KG1 (cell line): Measurements from ENCODE around the gene CDH23.

Experiments used
- DNase-seq: peaks from one replicate; lab custom pipeline; 2025; lab: John Stamatoyannopoulos, UW

The CDH23 gene

DNA sequence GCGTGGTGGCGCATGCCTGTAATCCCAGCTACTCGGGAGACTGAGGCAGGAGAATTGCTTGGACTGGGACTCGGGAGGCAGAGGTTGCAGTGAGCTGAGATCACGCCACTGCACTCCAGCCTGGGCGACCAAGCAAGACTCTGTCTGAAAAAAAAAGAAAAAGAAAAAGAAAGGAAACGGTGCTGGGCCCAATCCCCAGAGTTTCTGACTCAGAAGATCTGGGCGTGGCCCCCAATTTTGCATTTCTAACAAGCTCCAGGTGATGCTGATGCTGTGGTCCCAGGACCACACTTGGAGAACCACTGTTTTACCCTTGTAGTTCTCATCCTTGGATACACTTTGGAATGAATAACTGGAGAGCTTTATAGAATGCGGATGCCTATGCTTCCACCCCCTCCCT lies 243.9 kb downstream of the CDH23 start:
- no peak for DNase-seq

DNA sequence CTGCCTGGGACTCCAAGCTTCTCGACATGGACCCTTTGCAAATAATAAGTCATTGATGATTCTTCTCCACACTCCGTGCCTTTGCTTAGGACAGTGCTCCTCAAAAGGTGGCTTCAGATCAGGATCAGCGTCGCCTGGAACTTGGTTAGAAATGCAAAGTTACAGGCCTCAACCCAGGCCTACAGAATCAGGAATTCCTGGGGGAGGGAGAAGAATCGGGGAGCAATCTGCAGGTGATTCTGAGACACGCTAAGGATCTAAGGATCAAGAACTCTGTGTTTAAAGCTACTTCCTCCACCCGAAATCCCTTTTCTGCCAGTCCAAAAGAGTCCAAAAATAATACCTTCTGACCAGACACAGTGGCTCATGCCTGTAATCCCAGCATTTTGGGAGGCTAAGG lies 244.7 kb downstream of the CDH23 start:
- DNase-seq, result no peak

DNA sequence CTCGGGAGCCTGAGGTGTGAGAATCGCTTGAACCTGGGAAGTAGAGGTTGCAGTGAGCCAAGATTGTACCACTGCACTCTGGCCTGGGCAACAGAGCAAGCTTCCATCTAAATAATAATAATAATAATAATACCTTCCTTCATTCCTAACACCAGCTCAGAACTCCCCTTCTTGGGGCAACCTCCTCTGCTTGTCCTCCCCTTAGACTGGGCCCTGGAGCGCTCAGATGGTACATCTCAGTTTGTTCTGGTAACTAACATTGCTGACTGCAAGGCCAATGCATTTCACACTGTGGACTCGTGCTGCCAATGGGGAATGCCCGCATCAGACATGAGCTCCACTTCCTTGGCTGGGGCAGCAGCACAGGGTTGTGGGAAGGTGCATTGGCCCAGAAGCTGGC lies 245.3 kb downstream of the CDH23 start:
- no peak for DNase-seq

DNA sequence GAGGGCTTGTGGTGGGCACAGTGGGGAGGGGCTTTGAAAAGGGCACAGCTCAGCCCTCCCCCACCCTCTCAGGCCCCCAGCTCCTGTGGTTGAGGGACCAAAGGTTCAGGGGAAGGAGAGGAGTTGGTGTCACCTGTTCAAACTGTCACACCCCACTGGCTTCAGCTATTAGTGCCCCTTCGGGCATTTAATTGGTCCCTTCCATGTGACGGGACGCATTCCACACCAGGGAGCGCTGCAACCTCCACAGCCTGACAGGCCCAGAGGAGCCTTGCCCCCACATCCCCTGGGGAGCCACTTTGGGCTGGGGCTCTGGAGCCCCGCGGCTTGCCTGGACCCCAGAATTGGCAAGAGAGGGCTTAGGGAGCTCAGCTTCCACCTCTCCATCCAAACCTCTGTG lies 247.2 kb downstream of the CDH23 start:
- DNase-seq, result no peak

DNA sequence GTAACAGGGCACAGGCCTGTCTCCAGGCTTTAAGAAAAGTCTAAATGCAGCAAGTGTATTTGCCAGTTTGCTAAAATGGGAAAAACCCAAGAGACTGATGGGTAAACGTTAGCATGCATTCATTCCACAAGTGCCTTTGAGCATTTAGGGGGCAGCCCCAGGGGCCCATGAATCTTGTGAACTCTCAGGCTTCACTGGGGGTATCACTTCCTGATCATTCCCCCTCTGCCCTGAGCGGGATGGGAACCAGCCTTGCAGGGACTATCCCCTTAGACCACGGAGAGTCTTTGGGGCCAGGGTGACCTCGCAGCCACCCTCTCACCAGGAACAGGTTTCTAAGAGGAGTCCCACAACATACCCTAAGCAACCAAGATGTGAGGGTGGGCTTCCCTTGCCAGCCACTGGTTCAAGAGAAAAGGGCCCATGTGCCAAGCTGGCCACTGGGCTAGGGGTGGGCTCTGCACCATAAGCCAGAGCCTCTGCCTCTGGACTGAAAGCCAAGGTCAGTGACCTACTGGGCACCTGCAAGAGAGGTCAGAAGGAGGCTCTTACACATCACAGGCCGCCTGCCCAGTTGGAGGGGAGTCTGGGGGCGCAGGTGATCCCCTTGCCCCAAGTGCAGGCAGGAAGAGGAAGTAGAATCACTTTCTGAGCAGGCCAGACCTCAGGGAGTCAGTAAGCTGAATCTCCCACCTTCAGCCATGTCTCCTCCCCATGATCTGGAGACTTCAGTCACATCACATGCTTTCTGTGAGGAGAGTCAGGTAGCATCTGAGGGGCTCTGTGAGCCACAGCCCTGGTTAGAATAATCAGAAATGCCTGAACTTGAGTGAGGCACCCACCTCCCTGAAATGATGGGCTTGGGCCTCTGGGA lies 247.8 kb downstream of the CDH23 start:
- no peak for DNase-seq

DNA sequence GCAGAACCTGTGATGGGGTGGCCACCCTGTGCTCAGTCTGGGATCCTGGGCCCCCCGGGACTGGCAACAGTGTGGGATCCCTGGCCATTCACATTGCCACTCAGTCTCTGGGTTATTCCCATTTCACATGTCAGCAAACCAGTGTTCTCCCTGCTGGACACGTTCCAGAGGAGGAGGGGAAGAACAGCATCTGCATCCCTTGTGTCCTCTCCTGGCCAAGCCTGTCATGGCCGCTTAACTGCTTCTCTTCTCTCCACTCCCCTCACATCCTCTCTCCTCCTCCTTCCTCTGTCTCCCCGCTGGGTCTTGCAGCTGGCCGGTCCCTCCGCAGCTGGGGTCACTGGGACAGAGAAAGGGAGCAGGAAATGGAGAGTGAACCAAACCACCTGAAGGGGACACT lies 248.5 kb downstream of the CDH23 start:
- no peak for DNase-seq

DNA sequence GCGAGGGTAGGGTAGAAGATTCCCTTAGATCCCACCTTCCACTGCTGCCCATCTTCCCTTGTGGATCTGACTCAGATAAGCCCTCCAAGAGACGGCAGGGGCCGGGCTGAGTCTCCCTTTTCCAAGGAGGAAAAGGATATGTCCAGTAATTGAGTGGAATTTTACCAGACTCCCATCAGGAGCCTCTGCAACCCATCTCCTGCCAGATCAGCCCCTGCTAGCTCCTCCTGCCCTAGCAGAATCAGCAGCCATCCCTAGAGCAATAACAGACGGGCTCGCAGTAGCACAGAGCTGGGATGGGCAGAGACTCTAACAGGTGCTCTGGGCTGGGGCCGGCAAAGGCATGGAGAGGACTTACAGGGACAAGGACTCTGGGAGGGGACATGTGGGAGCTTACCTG lies 249.3 kb downstream of the CDH23 start:
- DNase-seq, result no peak

DNA sequence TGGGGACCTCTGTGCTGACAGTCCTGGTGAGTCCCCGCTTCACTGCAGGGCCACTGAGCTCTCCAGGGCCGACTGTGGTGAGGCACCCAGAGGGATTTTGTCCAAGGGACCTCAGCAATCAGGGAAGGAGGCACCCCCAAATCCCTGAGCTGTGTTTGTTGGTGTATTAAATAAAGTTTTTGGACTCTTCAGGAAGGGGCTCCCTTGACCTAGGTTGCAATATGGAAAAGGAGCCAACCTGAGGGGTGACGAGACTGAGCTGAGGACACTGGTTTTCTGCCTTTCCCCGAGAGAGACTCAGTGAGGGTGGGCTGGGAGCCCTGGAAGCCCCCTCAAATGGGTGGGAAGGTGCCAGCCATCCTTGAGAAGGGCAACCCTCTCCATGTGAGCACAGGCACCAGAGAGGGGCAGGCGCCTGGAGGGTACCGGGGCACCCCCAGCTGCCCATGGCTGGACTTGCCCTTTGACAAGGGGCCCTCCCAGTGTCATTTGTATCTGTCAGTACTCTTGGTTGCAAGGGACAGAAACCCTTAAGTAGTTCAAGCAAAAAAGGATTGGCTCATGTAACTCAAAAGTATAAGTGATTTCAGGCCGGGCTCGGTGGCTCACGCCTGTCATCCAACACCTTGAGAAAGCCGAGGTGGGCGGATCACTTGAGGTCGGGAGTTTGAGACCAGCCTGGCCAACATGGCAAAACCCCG lies 250.0 kb downstream of the CDH23 start:
- no peak for DNase-seq

DNA sequence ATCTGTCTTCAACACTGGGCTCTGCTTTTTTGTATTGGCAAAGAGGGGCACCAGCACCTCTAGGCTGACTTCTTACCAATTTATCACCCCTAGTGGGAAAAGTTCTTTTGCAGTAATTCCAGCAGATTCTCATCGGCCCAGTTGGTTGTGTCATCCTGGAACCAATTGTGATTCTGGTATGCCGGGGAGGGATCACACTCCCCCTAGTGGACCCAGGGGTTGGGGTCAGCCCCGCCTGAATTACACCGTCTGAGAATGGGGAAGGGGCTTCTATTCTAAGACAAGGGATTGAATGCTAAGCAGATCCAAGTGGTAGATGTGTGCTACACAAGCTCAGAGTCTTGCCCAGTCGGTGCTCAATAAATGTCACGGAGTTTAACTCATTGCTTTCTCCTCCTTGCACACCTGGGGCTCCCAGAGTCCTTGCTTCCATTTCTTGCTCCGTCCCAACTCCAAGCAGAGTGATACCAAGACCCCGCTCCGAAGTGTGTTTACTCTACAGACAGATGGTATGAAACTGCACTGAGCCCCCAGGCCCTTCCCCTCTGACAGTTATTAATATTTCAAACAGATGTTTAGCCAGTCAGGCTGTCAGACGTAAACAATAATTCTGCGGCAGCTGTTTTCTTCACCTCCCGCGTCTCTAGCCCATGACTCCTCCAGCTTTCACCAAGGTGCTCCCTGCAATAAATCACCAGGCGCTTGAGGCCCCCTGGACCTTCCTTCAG lies 251.0 kb downstream of the CDH23 start:
- DNase-seq, result no peak

DNA sequence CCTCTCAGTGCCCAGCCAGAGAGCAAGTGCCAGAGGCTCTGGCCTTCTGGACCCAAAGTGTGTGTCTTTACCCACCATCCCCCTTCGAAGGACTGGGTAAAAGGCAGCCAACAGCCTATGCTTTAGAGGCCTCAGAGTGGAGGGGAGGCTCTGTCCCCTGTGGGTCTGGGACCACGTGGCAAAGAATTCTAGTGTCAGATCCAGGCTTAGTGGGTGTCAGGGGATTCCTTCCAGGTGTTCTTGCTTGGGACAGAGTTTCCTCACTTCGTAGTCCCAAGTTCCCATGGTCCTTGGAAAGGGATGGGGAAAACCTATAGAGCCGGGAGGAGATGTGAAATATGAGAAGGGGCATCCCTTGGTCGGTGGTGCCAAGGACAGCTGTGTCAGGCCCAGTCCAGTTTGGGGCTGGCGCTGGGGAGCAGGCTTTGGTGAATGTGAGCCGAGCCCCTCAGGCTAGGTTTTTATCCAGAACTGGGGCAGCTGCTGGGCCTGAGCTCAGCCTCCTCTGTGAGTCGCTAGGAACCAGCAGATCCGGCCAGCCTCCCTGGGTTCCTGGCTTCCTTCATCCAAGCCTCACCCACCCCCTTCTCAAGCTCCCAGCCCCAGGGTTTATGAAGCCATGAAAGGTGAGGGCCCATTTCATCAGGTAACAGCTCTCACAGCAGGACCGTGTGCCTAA lies 251.7 kb downstream of the CDH23 start:
- no peak for DNase-seq

DNA sequence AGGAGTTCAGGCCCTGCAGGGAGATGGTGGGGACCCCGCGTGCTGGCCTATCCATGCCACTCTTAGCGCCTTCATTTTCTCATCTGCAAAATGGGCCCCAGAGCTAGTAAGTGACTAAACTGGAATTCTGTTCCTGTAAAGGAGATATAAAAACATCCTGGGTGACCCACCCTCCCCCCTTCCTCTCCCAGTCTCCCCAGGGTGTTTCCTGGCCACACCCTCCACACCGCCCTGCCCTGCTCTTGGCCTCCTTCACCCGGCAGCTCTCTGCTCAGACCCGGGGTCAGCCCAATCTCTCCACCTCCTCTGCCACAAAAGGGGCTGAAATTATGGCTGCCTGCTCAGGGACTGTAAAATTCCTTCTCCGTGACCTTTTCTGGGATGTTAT lies 252.2 kb downstream of the CDH23 start:
- no peak for DNase-seq

DNA sequence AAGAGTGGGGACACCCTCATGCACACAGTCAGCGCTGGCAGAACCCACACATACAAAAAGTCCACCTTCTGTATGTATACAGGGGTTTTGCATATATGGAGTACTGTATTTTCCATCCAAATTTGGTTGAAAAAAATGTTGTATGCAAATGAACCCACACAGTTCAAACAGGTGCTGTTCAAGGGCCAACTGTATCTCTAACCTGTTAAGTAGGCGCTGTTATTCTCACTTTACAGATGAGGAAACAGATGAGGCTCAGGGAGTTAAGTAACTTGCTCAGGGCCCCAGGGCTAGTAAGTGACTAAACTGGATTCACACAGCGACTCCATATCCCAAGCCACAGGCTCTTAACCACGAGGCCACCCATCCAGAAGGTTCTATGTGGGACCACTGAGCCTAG lies 252.9 kb downstream of the CDH23 start:
- no peak for DNase-seq

DNA sequence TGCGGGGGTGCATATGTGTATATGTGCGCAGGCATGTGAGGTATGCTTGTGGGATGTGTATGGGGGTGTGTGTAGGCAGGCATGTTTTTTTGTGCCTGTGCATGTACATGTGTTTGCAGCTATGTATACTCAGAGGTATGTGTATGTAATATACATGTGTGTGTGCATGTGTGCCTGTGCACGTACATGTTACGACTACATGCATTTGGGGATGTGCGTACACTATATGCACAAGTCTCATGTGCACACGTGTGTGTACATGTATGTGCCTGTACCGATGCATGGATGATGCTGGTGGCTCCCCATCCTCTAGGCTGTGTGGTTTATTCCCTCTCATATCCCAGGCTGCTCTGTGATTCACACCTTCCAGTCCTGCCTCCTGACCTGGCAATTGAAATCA lies 253.7 kb downstream of the CDH23 start:
- no peak for DNase-seq

DNA sequence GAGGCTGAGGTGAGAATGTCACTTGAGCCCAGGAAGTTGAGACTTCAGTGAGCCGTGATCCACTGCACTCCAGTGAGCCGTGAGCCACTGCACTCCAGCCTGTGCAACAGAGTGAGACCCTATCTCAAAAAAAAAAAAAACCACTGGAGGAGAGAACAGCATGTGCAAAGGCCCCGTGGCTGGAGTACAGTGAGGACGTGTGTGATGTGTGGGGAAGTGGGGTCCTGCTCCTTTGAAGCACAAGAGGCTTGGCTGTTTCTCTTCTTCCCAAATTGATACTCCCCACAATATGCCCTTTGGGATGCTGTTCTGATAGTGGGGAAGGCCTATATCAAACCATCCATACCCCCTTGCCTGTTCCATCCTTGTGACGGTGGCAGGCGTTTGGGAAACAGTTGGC lies 254.7 kb downstream of the CDH23 start:
- DNase-seq, result no peak

DNA sequence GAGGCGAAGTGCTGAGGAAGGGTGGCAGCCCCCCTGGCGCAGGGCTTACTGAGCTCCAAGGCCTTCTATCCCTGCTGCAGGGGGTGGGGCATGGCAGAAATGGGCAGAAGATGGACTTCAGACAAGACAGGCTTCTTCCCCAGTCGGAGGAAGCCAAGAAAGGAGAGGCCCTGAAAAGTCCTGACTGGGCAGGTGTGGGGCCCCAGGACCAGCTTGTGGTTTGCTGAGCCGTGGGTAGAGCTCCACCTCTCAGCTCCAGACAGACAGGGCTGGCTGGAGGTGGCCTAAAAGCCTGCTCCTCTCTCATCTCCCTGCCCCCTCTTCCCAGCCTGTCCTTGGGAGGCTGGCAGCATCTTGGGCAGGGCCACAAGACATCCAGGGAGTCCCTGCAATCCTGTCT lies 255.2 kb downstream of the CDH23 start:
- DNase-seq, result no peak

DNA sequence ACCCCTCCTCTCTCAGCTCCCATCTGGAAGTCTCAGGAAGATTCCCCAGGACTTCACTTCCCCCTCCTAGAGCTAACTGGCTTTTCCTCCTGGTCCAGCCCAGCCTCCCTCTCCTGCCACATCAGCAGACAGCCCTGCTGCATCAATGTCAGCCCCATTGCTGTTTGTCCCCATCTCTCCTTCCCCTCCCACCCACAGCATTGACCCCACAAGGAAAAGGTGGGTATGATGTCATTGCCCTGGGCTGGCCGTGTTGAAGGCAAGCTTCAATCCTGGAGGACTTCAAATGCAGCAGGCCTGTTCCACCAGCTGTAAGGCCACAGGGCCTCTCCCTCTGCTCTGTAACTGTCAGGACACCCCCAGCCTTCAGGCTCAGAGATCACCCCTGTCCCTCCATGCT lies 256.3 kb downstream of the CDH23 start:
- no peak for DNase-seq

DNA sequence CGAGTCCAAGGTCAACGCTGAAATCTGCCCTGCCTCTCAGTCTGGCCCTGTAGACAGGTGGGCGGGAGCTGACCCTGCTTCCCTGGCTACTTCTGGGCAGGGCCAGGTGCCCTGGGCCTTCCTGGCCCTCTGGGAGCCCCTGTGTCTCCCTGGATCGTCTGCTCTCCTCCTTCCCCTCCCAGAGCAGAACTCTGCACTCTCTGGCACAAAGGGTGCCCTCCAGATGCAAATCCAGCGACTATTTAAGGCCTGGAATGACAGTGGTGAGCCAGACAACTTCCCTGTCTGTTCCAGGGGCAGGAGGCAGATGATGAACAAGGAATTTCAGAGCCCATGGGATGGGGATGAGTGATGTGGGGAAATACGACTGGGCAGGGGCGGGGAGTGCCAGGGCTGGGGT lies 259.5 kb downstream of the CDH23 start:
- no peak for DNase-seq

DNA sequence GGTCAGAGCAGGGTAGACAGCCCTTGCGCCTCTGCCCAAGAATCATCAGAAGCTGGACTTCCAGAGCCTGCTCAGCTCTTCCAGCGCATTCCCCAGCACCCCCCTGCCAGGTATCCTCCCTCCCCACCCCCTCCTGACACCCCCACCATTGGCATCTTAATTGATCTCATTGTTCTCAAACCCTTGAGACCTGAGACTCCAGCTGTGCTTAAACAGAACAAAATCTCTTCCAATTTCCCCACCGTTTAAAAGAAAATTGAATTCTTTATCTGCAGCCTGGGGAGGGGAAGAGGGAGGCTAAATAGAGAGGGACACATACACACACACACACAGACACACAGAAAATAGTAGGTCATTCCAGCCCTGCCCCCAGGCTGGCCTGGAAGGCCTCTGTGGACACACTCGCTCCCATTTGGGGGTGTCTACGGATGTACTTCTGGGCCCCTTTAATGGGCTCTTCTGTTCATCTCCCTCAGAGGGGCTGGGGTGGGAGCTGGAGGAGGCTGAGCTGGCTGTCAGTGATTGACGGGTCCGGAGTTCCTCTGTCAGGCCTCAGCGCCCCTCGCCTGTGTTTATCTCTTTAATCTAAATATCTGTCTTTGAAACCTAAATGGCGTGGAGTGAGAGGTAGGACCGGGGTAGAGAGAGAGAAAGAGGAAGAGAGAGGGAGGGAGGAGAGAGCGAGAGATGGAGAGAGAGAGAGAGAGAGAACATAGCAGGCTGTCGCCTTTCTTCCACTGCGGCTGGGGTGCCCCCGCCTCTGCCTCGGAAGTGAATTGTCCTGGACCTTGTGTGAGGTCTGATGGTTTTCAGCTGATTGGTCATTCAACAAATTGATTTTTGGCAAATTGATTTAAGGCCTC lies 261.1 kb downstream of the CDH23 start:
- DNase-seq, result no peak

DNA sequence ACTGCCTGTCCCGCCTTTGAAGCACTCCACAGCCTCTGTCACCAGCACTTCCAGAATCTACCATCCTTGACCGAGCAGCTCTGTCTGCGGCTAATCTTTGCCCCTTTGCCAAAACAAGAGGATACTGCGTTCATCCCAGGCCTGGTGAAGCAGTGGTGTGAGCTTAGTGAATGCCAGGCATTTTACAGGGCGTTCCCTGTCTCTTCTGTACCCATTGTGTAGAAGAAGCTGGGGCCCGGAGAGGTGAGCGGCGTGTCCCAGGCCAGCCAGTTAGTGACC lies 261.7 kb downstream of the CDH23 start:
- DNase-seq, result no peak

DNA sequence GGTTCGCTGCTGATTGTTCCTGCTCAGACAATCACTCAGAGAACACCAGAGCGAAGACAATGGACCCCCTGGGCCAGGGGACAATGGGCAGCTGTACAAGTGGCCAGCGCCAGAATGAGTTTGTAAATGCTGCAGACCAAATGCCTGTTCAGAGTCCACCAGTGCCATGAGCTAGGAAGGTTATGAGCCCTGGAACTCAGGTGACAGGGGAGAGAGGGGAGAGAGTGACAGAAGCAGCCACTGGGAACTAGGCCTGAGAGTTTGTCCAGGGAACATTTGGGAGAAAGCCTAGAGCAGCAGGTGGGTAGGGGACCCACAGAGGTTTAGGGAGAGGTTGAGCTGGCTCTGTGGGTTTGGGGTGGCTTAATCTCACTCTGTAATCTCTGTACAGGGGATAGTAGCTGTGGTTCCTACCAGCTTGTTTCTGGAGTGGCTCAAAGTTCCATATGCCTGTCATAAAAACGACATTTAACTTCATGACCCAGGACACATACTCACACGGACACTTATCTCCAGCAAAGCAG lies 262.5 kb downstream of the CDH23 start:
- DNase-seq, result no peak

DNA sequence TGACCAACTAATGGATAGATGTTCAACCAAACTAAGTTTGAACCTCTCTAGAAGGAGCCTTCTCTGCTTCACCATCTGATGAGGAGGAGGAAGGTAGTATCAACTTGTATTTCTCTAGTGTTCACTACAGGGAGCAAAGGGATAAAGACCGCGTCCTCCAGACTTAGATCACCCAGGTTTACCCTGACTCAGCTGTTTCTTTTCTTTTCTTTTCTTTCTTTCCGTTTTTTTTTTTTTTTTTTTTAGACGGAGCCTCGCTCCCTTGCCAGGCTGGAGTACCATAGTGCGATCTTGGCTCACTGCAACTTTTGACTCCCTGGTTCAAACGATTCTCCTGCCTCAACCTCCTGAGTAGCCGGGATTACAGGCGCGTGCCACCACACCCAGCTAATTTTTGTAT lies 263.0 kb downstream of the CDH23 start:
- no peak for DNase-seq

DNA sequence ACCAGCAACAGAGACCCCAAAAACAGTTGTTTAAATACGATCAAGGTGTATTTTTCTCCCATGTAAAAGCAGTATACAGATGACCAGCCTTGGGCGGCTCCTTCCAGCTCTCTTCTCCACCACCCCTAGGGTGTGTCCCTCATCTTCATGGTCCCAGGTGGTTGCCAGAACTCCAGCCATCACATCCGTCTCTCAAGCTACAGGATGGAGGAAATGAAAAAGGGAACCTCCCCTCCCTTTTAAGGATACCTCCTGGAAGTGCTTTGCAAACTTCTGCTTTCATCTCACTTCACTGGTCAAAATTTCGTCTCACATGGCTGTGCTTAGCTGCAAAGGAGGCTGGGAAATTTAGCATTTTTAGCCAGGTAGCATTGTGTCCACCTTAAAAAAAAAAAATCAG lies 263.6 kb downstream of the CDH23 start:
- no peak for DNase-seq
